ENCODE data around the gene WNT7B.

The WNT7B gene

GRCh38 chr22:45884201-45885062 lies 92.5 kb downstream of the WNT7B start:
- no peak for DNase-seq

DNA sequence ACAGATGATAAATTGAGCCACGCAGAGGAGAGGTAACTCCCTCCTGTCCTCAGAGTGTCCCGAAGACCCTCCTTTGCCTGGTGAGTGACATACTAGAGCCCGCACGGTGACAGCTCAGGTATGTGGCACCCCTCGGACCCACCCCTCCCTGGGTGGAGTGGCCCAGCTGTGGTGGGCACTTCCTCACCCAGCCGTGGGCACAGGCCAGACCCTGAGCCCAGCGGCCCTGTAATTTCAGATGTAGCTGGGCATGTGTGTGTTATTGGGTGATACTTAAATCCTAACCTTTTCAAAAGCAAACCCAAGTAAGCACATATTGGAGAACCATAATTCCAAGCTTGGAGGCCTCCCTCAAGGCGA lies 93.2 kb downstream of the WNT7B start:
- no peak for DNase-seq

DNA sequence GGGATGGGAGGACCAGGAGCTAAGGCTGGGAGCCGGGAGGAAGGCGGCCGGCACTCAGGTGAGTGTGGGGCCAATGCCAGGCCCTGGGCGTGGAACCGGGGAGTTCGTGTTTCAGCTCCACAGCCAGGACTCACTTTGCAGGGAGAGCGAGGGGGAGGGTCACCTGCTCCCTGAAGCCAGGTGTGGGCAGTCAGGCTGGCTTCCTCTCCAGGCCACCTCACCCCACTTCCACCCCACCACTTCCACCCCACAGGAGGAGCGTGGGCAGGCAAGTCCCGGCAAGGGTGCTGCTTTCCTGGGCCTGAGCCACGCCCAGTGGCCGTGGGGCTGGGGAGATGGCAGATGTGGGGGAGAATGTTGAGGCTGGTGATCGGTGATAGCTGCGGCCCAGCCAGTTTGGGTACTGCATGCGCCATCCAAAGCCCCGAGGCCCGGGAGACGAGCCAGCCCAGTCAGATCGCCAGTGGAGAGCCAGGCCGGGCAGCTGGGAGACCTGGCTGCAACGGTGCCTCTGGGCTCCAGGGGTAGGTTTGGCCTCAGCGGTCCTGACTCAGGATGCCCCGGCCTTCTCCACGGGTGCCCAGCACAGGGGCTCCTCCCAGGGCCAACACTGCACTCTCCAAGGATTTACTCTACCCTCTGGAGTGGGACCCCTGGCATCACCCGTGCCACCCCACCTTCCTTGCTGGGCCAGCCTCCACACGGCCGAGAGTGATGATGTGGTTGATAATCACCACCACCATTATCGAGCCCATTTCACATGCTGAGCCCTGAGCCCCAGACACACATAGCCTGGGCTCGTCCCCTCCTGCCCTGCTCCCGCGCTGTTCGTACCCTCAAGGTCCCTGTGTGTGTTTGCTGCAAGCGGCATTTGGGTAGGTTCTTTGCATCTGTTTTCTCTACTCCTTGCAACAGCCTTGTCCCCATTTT lies 93.8 kb downstream of the WNT7B start:
- DNase-seq: no peak

DNA sequence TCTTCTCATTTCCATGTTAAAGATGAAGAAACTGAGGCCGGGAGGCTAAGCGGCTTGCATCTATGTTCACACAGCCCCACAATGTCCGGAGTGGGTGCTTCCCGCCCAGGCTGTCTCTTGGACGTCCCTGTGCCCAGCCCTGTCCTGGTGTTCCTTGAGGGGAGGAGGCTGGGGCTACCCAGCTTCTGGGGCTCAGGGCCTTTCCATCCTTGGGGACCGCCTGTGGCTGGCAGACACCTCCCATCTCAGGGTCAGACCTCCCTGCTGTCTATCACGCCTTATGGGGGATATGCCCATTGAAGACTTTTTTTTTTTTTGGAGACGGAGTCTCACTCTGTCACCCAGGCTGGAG lies 95.5 kb downstream of the WNT7B start:
- DNase-seq: no peak

DNA sequence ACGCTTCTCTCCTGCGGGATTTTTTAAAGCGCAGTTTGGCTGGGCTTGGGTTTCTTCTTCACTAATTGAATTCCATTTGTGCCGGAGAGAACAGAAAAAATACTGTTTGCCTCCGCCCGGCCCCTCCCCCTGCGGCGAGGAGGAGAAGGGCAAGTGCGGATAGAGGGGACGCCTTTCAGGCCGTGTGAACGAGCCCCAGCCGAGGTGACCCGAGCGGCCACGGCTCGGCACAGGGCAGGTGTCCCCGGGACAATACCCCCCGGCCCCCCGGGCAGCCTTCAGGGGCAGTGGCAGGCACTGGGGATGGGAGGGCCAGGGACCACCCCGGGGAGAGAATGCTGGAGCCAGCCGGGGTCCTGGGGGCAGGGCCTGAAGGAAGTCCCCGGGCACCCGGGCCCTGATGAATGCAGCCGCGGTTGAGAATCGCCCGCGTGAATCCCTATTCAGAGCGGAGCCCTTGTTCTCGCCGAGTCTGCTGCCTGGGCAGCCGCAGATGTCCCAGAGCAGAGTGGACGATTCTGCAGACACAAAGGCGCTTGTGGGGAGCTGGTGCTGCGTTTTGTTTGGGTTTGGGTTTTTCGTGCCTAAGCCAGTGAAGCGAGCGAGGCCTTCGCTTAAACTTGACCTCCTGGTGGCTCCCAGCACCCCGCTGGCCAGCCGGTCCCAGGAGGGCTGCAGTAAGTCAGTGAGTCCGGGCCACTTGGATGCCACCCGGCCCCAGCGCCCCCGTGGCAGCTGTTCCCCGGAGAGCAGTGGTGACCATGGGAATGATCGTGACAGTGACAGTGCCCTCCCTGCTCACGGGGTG lies 96.0 kb downstream of the WNT7B start:
- DNase-seq: no peak

DNA sequence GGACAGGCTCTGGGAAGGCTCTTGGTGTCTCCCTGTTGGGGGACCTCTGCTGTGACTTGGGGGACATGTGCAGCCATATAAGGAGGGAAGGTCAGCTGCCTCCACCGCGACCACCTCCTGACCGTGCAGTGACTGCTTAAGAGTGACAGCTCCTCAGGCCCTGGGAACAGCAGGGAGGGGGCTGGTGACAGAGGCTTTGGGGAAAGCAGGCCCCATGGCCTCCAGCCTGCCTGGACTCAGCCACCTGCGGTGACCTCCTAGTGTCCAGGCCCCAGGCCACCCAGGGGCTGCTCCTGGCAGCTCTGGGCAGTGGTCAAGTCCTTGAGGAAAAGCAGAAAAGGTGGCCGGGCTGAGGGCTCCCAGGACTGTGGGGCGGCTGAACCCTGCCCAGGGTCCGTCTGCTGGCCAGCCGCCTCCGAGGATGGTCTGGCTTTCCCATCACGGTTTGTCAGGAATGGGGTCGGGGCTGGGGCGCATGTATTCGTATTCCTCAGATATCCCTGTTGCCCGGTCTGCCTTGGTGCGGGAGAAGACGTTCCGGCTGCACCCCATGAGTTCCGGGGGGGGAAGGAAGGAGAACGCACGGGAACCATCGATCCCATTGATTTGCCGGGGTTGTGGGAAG lies 96.8 kb downstream of the WNT7B start:
- DNase-seq: no peak

DNA sequence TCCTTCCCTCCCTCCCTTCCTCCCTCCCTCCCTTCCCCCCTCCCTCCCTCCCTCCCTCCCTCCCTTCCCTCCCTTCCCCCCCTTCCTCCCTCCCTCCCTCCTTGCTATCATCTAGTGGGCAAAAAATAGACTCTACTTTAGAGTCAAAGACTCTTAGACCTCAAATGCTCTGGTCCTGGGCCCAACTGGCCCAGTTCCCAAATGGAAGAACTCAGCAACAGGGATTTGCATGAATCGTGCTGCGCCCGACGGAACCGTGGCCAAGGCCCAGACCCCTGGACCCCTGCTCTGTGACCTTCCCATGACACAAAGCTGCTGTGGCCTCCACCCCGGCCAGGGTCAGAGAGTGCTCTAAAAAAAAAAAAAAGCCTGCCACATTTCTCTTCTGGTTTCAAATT lies 97.4 kb downstream of the WNT7B start:
- no peak for DNase-seq

DNA sequence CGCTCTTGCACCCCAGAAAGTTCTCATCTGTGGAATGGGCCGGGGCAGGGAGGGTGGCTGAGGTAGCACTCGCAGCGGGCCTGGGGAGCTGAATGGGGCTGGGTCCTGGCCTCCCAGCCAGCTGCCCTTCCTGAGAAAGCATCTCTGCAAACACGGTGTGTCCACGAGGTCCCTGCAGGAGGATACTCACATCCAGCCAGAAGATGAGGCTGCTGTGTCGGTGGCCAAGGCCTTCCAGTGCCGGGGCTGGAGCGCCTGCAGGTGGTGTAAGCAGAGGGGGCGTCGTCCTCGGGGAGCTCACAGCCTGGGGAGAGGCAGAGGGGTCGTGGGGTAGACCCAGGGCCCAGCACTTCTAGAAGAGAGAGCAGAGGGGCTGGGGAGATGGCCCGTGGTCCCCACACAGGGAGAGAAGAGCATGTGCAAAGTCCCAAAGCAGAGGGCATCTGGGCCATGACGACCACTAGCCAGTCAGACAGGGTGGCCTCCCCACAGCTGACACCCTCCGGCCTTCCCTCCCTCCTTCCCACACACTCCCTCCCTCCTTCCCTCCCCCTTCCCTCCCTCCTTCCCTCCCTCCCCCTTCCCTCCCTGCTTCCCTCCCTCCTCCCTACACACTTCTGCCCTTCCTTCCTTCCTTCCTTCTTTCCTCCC lies 97.9 kb downstream of the WNT7B start:
- no peak for DNase-seq

DNA sequence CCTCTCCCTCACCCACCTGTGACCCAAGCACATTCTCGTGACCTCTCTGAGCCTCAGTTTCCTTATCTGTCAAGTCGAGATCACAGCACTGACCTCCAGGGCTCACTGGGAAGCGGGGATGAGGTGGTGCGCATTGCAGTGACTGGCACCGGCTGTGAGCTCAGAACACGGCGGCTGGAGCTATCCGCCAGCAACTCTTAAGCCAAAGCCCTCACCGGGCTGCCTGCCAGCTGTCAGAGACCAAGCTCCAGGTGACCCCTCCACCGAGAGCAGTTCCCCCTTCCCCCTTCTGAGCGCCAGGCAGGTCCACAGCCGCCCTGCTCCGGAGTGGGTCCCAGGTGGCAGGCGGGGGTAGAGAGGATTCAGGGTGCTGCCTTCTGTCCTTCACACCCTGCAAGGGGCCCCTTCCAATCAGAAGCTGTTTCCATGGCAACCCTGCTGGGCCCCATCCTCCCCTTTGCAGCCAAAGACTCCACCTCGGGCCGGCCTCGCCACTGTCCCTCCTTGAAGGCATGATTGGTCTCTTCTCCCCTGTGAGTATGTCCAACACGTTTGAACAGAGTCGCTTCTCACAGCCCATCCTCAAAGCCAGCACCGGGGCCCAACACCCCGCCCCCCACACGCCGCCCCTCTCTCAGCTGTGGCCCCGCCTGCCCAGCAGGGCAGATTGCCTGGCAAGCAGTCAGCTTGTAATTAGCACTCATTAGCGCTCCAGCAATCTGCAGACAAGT lies 98.7 kb downstream of the WNT7B start:
- DNase-seq: no peak

DNA sequence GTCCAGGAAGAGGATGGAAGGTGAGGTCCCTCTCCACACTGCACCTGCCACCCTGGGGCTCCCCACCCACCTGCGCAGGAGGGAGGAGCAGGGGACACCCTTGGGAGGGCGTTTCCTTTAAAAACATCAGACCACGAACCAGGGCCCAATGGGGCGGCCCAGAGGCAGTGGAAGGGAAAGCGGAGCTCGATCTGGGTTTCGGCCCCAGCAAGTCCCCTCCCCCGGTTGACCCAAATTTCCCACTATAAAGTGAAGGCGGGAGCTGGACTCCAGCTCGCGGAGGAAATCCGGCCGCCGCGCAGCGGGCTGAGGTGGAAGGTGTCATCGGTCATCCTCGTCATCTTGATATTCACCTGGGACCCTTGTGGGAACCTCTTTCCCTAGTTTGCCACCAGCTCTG lies 99.3 kb downstream of the WNT7B start:
- DNase-seq: no peak

- no peak for DNase-seq
These were observed 100.0 kb downstream of the WNT7B start for GRCh38 chr22:45877036-45877380.

DNA sequence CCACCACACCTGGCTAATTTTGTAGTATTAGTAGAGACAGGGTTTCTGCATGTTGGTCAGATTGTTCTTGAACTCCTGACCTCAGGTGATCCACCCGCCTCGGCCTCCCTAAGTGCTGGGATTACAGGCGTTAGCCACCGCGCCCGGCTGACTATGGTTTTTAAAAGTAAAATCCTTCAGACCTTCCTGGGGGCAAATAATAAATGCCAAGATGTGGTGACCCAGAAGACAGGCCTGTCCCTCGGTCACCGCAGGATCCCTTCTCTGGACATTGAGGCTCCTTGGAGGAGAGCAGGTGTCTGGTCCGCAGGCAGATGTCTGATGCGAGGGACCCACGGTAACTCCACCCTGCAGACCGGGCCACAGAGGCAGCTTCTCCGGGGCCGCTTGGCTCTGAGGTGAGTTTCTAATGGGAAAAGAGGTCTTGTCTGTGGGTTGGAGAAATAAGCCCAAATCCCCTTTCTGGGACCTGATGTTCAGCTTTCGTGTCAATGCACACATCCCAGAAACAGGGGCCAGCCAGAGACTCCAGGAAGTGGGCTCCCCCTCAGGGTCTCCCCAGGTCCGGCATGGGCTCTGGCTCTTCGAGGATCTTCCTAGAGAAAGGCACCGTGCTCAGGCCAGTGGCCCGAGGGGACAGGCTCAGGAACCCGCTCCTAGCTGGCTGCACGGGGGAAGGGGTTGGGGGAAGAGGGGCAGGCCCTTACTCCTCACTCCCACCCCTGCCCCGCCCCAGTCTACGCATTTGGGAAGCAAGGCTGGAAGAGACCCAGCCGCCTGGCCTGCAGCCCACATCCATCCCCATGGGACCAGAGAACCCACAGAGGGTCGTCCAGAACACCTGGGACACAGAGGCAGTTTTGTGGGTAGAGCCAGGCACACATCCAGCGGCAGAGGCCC lies 100.6 kb downstream of the WNT7B start:
- no peak for DNase-seq

GRCh38 chr22:45872659-45873263 lies 104.2 kb downstream of the WNT7B start:
- no peak for DNase-seq

DNA sequence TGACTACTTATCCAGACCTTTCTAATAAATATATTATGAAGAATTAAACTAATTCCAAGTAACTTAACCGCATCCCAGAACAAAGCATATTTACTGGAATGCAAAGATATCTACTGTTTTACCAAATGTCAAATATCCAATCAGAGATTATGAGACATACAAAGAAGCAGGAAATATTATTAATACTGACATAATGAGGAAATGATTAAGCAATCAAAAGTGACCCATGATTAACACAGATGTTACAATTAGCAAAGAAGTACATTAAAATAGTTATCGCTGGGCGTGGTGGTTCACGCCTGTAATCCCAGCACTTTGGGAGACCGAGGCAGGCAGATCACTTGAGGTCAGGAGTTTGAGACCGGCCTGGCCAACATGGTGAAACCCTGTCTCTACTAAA lies 105.2 kb downstream of the WNT7B start:
- DNase-seq: no peak
